Retinal pigment epithelial cell (primary cell): ENCODE results near the gene GP1BA.
A peak's percentile ranks its signal among the peaks of the same experiment; 100 is the strongest.

Experiments
- DNase-seq: peaks from one replicate; pipeline ENCODE4 v3.0.0-alpha.2; 2010; ENCODE audit warnings: low read depth
- H3K4me3 ChIP-seq: 2 replicates; pipeline ENCODE4 v1.5.1; 2011; ENCODE audit warnings: mild to moderate bottlenecking, low read length, control low read depth, moderate library complexity
- CTCF ChIP-seq: conservative IDR thresholded peaks from 2 replicates; pipeline ENCODE4 v1.5.1; 2011; ENCODE audit warnings: low read depth, low read length, control low read depth, inconsistent platforms

GP1BA gene

GRCh38 chr17:4893272-4893671 lies 38.8 kb upstream of the GP1BA start:
- no peak overlapping the region for H3K4me3 ChIP-seq
- TF ChIP-seq CTCF: no peak
- DNase-seq: no peak

- no peak for DNase-seq
- H3K4me3 ChIP-seq: no peak overlapping the region
- TF ChIP-seq CTCF: no peak
These were observed 38.1 kb upstream of the GP1BA start for GRCh38 chr17:4893721-4894560.

- H3K4me3 ChIP-seq: no peak overlapping the region
- TF ChIP-seq CTCF: no peak
- no peak for DNase-seq
These were observed 37.0 kb upstream of the GP1BA start for GRCh38 chr17:4895121-4895520.

- peak; percentile 9 for TF ChIP-seq CTCF
- DNase-seq: no peak
- H3K4me3 ChIP-seq: no peak overlapping the region
These were observed 36.3 kb upstream of the GP1BA start for GRCh38 chr17:4895657-4896331.

- DNase-seq: no peak
- no peak for TF ChIP-seq CTCF
- no peak overlapping the region for H3K4me3 ChIP-seq
These were observed 35.5 kb upstream of the GP1BA start for GRCh38 chr17:4896332-4897197.

GRCh38 chr17:4897198-4897687 lies 34.8 kb upstream of the GP1BA start:
- TF ChIP-seq CTCF: no peak
- DNase-seq: no peak
- no peak overlapping the region for H3K4me3 ChIP-seq
